Psoas muscle (tissue), 8 donors: Measurements from ENCODE around the gene TAF11L2. TPM values are rescaled to one million over a fixed set of nuclear protein-coding genes. Genes with fewer than 3 reads are reported as not detected.
"Not testable (repeated sequence)": the region's sequence is repeated elsewhere in the genome, so short reads cannot be mapped to it uniquely, and the experiment has no call there.

Experiments
- ATAC-seq, 4 donors: fragments of 200-7000 bp; cut with Tn5 transposase; one replicate each; pipeline ENCODE4 v1.9.1; 2020; ENCODE audit warnings: moderate library complexity in 3 of 4, mild to moderate bottlenecking in 2 of 4
- DNase-seq, 2 donors: peaks; one replicate each; pipeline ENCODE4 v3.0.0-alpha.2; 2020
- H3K27ac ChIP-seq: fragments of 200-600 bp; one replicate; pipeline ENCODE4 v1.8.0; 2022
- H3K27me3 ChIP-seq, 3 donors: fragments of 200-600 bp in 1 of 3; one replicate each; pipeline versions ENCODE4 v1.6.1 to v1.8.0; 2013 to 2022; ENCODE audit warnings: low read length in 2 of 3, mild to moderate bottlenecking in 2 of 3, moderate library complexity in 1 of 3; ENCODE audit not compliant: insufficient read depth in 3 of 3
- H3K36me3 ChIP-seq, 2 donors: fragments of 200-600 bp in 1 of 2; one replicate each; pipeline versions ENCODE4 v1.6.1 to v1.8.0; 2013 to 2022; ENCODE audit warnings: low read depth in 1 of 2, mild to moderate bottlenecking in 1 of 2, moderate library complexity in 1 of 2; ENCODE audit not compliant: insufficient read depth in 1 of 2
- H3K4me1 ChIP-seq: fragments of 200-600 bp; one replicate; pipeline ENCODE4 v1.8.0; 2022
- H3K4me3 ChIP-seq: fragments of 200-600 bp; one replicate; pipeline ENCODE4 v1.8.0; 2022; ENCODE audit warnings: mild to moderate bottlenecking
- H3K9me3 ChIP-seq: fragments of 200-600 bp; one replicate; pipeline ENCODE4 v1.8.0; 2022
- WGBS, 3 donors: extraction: QIAGEN DNeasy Blood & Tissue Kit; methylation state at CpG; one replicate each; pipeline versions ENCODE4 v1.1.6 to v1.1.7; 2013; 5-methylcytosine and 5-hydroxymethylcytosine counted together
- intact Hi-C, 2 donors: fragments of 100-400 bp; cut with DNase I; formaldehyde crosslinking; loops; one replicate each; pipeline versions ENCODE4 v1.11.0 to v1.14.2; 2022
- polyA plus RNA-seq, 3 donors: library from polyadenylated mRNA; stranded (reverse); fragments of 200-250 nt; gene quantifications; one replicate each; pipeline ENCODE4 v1.2.3, GENCODE V29; 2013
- total RNA-seq, 4 donors: library from RNA; stranded (reverse); fragmentation: NEBNext Ultra II Directional in 2 of 4; extraction: Animal tissue kit (Norgen Biotek cat#: 25700) in 2 of 4; gene quantifications; one replicate each; pipeline versions ENCODE4 v1.2.1 to v1.2.4, GENCODE V29; 2021 to 2023
- TF ChIP-seq, protein P1 (sequence below): fragments of 200-600 bp; IDR thresholded peaks from one replicate; pipeline ENCODE4 v1.8.0; 2022; ENCODE audit warnings: antibody characterized with exemption
- donor health status: healthy with polysubstance abuse.
- donor health status: DM: no; HTN: no; CAD: no; lungs with moderate emphysema.
- donor health status: Bipolar disorder and iron deficiency.
- donor health status: healthy.
- donor health status: DM: yes; HTN: yes; CAD: no.
- donor health status: DM: no; HTN: no; CAD: no.
- donor health status: DM: no; HTN: no; CAD: no.
- donor health status: DM: yes; HTN: yes; CAD: no.

The TAF11L2 gene
- total and polyA plus RNA-seq, 7 donors, result not detected

DNA sequence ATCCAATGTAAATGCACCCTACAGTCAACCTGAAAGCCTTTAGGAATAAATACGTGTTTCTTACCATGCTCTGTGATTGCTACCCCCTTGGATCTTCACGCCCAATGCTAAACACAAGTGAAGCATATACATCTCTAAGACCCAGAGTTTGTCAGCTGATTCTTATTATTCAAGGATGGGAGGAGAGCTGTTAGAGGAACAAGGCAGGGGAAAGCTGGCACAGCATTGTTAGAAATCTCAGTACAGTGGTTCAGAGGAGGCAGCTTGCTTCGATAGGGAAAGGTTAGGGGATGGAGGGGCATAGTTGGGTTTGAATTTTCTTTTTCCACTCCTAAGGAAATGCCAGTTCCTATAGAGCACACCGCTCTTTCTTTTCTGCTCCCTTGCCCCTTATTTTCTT is 16.7 kb upstream of the TAF11L2 start:
- H3K4me3 ChIP-seq, result no peak overlapping the region
- peaks cover 0 to 3% (median 0%) of the 10 kb centered on the region in 3 donors for H3K27me3 ChIP-seq
- TF ChIP-seq, protein P1, sequence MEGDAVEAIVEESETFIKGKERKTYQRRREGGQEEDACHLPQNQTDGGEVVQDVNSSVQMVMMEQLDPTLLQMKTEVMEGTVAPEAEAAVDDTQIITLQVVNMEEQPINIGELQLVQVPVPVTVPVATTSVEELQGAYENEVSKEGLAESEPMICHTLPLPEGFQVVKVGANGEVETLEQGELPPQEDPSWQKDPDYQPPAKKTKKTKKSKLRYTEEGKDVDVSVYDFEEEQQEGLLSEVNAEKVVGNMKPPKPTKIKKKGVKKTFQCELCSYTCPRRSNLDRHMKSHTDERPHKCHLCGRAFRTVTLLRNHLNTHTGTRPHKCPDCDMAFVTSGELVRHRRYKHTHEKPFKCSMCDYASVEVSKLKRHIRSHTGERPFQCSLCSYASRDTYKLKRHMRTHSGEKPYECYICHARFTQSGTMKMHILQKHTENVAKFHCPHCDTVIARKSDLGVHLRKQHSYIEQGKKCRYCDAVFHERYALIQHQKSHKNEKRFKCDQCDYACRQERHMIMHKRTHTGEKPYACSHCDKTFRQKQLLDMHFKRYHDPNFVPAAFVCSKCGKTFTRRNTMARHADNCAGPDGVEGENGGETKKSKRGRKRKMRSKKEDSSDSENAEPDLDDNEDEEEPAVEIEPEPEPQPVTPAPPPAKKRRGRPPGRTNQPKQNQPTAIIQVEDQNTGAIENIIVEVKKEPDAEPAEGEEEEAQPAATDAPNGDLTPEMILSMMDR, result no peak
- 69 to 72% (median 70%) methylated on average over 4 of the region's 4 CpGs for WGBS, 3 donors
- no peak overlapping the region for H3K27ac ChIP-seq
- no peak for DNase-seq
- H3K9me3 ChIP-seq, result no peaks in the 10 kb centered on the region
- H3K36me3 ChIP-seq, result no peaks in the 10 kb centered on the region
- no peaks in the 10 kb centered on the region for H3K4me1 ChIP-seq
- intact Hi-C loops, result no loop called here
- no peak for ATAC-seq

DNA sequence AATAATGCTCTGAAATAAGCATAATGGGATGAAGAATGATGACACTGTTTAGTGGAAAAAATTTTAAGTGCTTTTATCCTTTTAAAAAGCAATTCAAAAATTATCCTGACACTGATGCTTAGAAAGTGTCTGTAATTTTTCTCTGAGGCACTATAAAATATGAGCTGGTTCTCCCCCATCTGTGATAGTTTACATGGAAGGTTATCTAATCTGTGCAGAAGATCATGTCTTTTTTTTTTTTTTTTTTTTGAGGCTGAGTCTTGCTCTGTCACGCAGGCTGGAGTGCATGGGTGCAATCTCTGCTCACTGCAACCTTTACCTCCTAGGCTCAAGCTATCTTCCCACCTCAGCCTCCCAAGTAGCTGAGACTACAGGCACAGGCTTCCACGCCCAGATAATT is 15.2 kb upstream of the TAF11L2 start:
- H3K27ac ChIP-seq, result no peak overlapping the region
- ATAC-seq, result no peak
- intact Hi-C loops, result no loop called here
- H3K36me3 ChIP-seq, result no peaks in the 10 kb centered on the region
- no peak for DNase-seq
- TF ChIP-seq, protein P1, result no peak
- H3K27me3 ChIP-seq, result peaks cover 0 to 3% (median 0%) of the 10 kb centered on the region in 3 donors
- no peaks in the 10 kb centered on the region for H3K4me1 ChIP-seq
- WGBS, 3 donors, result 80 to 89% (median 81%) methylated on average over 2 of the region's 2 CpGs
- no peaks in the 10 kb centered on the region for H3K9me3 ChIP-seq
- no peak overlapping the region for H3K4me3 ChIP-seq

- H3K4me3 ChIP-seq, intact Hi-C loops, DNase-seq, H3K4me1 ChIP-seq, H3K36me3 ChIP-seq, H3K27me3 ChIP-seq, H3K27ac ChIP-seq, H3K9me3 ChIP-seq, ATAC-seq: not testable (repeated sequence)
- 84 to 89% (median 87%) methylated on average over 10 of the region's 10 CpGs for WGBS, 3 donors
Measured at GRCh38 chr5:17486464-17487173, 11.4 kb upstream of the TAF11L2 start.

- DNase-seq, result no peak
- Histone ChIP-seq H3K36me3 (no peaks in the 10 kb centered on the region), H3K9me3 (no peaks in the 10 kb centered on the region), H3K27ac (no peak overlapping the region), H3K27me3 (no peaks in the 10 kb centered on the region), H3K4me3 (no peak overlapping the region), H3K4me1 (no peaks in the 10 kb centered on the region)
- WGBS, 3 donors, result 85 to 100% (median 91%) methylated on average over 1 of the region's 1 CpG
- ATAC-seq, result no peak
- intact Hi-C loops, result no loop called here
- TF ChIP-seq, protein P1, result no peak
Measured at GRCh38 chr5:17487174-17487512, 10.9 kb upstream of the TAF11L2 start.

GRCh38 chr5:17491257-17491656 is 6.8 kb upstream of the TAF11L2 start:
- H3K4me3 ChIP-seq, H3K4me1 ChIP-seq, DNase-seq, H3K27ac ChIP-seq, H3K9me3 ChIP-seq, H3K27me3 ChIP-seq, H3K36me3 ChIP-seq, intact Hi-C loops, ATAC-seq: not testable (repeated sequence)
- 95 to 97% (median 96%) methylated on average over 19 to 22 of the region's 23 CpGs for WGBS, 3 donors

DNA sequence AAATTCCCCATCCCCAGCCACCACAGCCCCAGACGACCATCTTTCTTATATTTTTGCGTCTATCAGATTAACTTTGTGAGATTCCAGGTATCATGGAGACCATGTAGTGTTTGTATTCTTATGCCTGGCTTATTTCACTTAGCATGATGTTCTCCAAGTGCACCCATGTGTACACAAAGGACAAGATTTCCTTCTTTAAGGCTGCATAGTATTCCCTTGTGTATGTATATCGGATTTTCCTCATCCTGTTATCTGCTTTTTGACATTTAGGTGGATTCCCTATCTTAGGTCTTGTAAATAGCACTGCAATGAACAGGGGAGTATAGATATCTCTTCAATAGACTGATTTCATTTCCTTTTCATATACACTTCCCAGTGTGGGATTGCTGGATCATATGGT is 5.3 kb upstream of the TAF11L2 start:
- Histone ChIP-seq H3K27me3 (no peaks in the 10 kb centered on the region), H3K27ac (no peak overlapping the region), H3K4me1 (no peaks in the 10 kb centered on the region), H3K36me3 (no peaks in the 10 kb centered on the region), H3K9me3 (no peaks in the 10 kb centered on the region), H3K4me3 (no peak overlapping the region)
- DNase-seq (no peak), ATAC-seq (no peak)
- intact Hi-C loops, result no loop called here
- TF ChIP-seq, protein P1, result no peak
- WGBS, 3 donors, result 86 to 93% (median 93%) methylated on average over 3 of the region's 3 CpGs
